OCI-LY3 (cell line): ENCODE measurements around the gene SIL1.

ENCODE experiments used
- EZH2phosphoT487 ChIP-seq: fragments of 200-600 bp; shearing (Covaris generic); IDR thresholded peaks from 2 replicates; pipeline ENCODE4 v1.6.1; 2018; ENCODE audit warnings: antibody characterized with exemption, mixed run types, low read depth
- TF ChIP-seq, protein P1 (sequence below): fragments of 200-600, 300-600 bp; sonication (generic); IDR thresholded peaks from 2 replicates; pipeline ENCODE4 v1.5.1; 2014; ENCODE audit warnings: antibody characterized with exemption, low read length, low read depth

DNA sequence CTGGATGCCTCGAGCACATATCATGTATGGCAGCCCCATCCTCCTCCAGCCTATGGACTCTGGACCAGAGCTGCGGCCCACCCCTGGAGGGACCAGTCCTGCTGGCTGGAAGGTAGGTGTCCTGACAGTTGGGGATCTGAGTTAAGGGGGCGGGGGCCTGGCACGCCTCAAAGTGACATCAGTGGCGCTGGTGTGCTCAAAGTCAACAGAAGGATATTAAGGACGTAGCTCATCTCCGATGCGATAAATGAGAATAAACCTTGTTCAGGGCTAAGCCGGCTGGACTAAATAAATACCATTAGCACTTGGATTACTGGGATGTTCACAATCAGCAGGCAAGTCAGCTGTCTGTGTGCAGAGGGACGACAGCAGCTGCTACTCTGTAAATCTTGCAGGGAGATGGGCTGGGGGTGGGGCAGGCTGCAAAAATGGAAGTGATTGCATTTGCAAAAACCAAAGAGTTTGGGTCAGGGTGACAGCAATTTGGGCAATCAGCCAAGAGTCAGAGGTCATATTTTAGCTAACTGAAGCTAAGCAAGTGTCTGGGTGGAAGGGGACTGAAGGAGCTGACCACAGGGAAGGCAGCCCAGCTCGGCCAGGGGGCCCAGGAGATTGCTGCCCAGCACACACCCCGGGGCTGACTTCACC lies 243.0 kb downstream of the SIL1 start:
- TF ChIP-seq, protein P1, sequence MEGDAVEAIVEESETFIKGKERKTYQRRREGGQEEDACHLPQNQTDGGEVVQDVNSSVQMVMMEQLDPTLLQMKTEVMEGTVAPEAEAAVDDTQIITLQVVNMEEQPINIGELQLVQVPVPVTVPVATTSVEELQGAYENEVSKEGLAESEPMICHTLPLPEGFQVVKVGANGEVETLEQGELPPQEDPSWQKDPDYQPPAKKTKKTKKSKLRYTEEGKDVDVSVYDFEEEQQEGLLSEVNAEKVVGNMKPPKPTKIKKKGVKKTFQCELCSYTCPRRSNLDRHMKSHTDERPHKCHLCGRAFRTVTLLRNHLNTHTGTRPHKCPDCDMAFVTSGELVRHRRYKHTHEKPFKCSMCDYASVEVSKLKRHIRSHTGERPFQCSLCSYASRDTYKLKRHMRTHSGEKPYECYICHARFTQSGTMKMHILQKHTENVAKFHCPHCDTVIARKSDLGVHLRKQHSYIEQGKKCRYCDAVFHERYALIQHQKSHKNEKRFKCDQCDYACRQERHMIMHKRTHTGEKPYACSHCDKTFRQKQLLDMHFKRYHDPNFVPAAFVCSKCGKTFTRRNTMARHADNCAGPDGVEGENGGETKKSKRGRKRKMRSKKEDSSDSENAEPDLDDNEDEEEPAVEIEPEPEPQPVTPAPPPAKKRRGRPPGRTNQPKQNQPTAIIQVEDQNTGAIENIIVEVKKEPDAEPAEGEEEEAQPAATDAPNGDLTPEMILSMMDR, result no peak
- TF ChIP-seq EZH2phosphoT487, result no peak
